GM18868 (cell line): Measurements from ENCODE around the gene GATAD2A.
"Not testable (repeated sequence)": the region's sequence is repeated elsewhere in the genome, so short reads cannot be mapped to it uniquely, and the experiment has no call there.

Experiments
- ATAC-seq: cut with Tn5 transposase; IDR thresholded peaks from one replicate; pipeline ENCODE4 v1.9.1; 2021; ENCODE audit warnings: mild to moderate bottlenecking, moderate library complexity; ENCODE audit not compliant: unreplicated experiment

GATAD2A gene

GRCh38 chr19:19404879-19405860 lies at the start of gene GATAD2A:
GATAD2A (plus strand) TSS chr19:19405675; CDS start chr19:19465346, 59,671 bp downstream.
- ATAC-seq: peak; percentile 73

- no peak for ATAC-seq
Measured at GRCh38 chr19:19356500-19356899, 49.0 kb upstream of the GATAD2A start.

DNA sequence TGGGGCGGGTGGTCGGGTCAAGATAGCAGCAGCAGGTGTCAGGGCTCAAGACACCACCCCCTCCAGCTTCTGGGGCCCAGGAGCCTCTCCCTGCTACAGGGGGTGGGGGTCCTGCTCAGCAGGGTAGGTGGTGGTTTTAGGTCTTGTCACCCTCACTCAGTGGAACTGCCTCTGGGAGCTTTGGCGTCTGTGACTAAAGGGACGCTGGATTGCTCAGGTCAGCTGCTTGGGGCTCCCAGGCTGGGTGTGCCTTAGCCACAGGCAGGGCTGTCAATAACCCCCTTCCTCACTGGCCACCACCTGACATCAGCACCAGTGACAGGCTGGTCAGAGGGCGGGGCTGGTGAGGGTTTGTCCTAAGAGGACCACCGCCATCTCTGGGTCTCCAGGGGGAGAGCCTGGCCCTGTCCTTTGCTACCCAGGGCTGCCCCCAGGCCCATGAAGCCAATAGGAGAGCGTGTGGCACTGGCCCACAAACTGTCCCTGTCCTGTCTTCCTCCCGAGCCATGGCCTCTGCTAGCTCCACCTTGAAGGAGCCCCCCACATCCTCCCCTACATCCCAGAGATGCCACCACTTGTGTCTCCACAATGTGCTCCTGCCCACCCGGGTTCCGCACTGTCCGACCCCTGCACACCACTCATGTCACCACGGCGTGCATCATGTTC lies 48.4 kb upstream of the GATAD2A start:
- no peak for ATAC-seq

DNA sequence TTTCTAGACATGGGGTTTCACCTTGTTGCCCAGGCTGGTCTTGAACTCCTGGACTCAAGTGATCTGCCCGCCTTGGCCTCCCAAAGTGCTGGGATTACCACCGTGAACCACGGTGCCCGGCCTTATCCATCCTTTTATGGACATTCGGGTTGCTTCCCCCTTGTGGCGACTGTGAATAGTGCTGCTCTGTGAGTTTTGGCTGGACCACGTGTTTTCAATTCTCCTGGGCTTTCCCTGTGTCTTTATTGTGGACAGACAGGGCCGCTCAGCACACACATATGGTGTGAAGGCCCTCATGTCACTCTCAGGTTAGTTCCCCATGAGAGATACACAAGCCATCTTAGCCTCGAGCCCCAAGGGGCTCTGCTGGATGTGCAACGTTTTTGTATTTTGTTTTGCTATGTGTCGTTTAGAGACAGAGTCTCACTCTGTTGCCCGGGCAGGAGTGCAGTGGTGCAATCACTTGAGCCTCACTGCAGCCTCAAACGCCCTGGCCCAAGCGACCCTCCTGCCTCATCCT lies 44.3 kb upstream of the GATAD2A start:
- peak; percentile 72 for ATAC-seq

DNA sequence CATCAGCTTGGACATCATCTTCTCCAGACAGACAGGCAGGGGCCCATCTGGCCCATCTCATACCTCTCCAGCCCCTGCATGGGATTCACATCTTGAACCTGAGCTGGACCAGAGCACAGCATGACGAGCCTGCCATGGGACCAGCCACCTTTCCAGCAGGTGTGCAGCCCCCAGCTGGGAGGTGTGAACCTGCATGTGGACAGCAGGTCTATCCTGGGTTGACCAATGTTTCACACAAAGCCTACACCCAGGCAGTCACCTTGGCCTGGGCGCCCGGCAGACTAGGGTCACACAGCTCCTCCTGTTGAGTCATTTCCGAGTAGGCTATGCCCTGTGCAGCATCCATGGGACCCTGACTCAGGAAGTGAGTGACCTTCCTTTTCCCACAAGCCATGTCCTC lies 43.4 kb upstream of the GATAD2A start:
- no peak for ATAC-seq

DNA sequence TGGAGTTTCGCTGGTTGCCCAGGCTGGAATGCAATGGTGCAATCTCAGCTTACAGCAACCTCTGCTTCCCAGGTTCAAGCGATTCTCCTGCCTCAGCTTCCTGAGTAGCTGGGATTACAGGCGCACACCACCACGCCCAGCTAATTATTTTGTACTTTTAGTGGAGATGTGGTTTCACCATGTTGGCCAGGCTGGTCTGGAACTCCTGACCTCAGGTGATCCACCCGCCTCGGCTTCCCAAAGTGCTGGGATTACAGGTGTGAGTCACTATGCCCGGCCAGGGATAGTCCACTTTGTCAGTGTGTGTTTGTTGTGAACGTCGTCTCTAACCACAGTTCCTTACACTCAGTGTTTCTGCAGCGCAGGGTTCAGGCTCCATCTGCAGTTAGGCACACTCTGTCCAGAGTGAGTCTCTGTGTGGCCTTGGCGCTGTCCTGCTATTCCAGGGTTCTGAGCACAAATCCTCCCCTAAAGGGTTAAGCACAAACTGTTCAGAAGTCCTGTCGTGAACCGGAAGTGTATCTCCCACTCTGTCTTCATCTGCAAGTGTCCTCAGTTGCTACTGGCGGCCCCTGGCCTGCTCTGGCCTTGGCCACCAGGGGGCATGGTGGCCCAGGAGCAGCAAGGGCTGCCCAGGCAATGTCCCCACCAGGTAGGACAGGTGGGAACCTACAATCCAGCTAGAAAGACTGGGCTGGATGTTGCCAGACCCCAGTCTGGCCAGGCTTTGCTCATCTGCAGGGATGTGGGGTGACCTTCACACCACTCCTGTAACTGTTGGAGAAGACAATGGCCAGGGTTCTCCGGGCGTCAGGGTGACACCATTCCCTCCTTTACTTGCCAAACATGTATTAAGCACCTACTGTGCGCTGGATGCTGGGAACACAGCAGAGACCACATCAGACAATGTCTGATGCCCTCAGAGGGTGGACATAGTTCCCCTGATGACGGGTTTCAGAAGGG lies 38.8 kb upstream of the GATAD2A start:
- ATAC-seq: peak; percentile 78

- ATAC-seq: no peak
Measured at GRCh38 chr19:19368087-19368486, 37.4 kb upstream of the GATAD2A start.

DNA sequence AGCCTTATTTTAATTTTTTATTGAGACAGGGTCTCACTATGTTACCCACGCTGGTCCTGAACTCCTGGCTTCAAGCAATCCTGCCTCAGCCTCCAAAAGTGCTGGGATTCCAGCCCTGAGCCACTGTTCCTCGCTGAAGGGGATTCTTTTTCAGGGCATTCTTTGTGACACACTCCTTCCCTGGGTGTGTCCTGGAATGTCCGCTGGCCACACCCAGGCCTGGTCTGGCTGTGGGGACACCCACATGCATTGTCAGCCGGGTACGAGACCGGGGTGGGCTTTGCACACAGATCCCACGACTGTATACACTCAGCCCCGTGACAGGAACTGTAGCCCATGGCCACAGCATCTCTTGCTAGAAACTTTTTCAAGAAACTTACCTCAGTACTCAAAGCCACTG lies 34.4 kb upstream of the GATAD2A start:
- ATAC-seq: no peak

DNA sequence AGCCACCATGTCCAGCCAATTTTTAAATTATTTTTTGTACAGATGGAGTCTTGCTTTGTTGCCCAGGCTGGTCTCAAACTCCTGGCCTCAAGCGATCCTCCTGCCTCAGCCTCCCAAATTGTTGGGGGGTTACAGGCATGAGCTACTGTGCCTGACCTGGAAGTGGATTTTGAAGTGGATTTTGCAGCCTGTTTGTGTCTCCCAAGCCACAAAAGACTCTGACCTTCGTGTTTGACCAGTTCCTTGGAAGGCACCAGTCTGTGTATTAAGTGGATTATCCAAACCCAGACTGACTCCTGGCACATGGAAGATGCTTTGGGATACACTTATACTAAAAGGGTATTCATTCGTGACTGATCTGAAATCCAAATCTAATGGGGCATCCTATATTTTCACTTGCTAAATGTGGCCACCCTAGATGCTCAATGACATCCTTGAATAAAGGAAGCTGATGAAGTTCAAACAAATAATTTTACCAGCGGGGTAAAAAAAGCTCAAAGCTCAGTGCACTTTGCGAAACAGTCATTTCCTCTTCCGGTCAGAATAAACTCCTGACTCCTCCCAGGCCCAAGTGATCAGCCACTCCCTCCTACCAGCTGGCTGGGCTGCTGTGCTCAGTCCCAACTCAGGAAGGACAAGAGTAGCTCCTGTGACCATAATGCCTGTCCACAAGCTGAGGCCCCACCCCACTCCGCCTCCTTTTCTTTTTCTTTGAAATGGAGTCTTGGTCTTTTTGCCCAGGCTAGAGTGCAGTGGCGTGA lies 32.6 kb upstream of the GATAD2A start:
- ATAC-seq: peak; percentile 78

- no peak for ATAC-seq
Measured at GRCh38 chr19:19379527-19379926, 25.9 kb upstream of the GATAD2A start.

DNA sequence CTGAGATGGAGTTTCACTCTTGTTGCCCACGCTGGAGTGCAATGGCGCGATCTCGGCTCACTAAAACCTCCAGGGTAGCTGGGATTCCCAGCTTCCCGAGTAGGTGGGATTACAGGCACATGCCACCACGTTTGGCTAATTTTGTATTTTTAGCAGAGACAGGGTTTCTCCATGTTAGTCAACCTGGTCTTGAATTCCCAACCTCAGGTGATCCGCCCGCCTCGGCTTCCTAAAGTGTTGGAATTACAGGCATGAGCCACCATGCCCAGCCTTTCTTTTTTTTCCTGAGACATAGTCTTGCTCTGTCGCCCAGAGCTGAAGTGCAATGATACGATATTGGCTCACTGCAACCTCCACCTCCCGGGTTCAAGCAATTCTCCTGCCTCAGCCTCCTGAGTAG lies 25.2 kb upstream of the GATAD2A start:
- not testable (repeated sequence) for ATAC-seq

GRCh38 chr19:19381007-19381926 lies 24.2 kb upstream of the GATAD2A start:
- ATAC-seq: no peak

DNA sequence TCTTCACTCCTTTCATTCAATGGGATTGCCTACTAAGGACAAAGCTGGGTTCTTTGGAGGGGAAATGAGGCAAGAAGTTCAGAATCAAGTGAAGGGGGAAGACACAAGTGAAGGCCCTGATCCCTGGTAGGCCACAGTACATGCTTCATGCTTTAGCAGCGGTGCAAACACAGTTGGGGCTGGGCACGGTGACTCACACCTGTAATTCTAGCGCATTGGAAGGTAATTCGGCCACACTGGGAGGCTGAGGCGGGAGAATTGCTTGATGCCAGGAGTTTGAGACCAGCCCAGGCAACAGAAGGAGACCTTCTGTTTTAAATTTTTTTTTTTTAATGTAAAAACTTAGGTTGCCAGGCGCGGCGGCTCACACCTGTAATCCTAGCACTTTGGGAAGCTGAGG lies 23.4 kb upstream of the GATAD2A start:
- no peak for ATAC-seq

DNA sequence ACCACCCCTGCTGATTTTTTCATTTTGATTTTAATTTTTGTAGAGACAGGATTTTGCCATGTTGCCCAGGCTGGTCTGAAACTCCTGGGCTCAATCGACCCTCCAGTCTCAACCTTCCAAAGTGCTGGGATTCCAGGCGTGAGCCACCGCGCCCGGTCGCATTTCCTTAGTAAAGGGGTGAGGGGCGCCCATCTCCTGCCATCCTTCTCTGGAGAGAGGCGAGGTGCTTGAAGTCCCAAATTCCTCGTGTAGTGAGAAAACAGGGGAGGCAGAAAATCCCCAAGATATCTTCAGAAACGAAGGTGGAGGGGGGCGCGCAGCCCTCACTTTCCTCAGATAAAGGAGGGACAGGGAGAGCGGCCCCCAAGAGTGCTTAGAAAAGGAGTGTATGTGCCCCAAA lies 21.0 kb upstream of the GATAD2A start:
- ATAC-seq: no peak

GRCh38 chr19:19385131-19385895 lies 20.2 kb upstream of the GATAD2A start:
- ATAC-seq: peak; percentile 91

GRCh38 chr19:19385896-19386869 lies 19.3 kb upstream of the GATAD2A start:
- peak; percentile 22 for ATAC-seq

GRCh38 chr19:19387108-19387507 lies 18.4 kb upstream of the GATAD2A start:
- ATAC-seq: no peak
